Rectal smooth muscle tissue (tissue), 1 donor: ENCODE measurements around the gene CNBD2.
"Not testable (repeated sequence)": the region's sequence is repeated elsewhere in the genome, so short reads cannot be mapped to it uniquely, and the experiment has no call there.

Experiments used
- H3K27ac ChIP-seq: one replicate; pipeline ENCODE4 v1.7.0; 2013; ENCODE audit warnings: low read depth, low read length, inconsistent platforms
- H3K27me3 ChIP-seq: one replicate; pipeline ENCODE4 v1.7.0; 2013; ENCODE audit warnings: low read length; ENCODE audit not compliant: control insufficient read depth, insufficient read depth
- H3K36me3 ChIP-seq: one replicate; pipeline ENCODE4 v1.7.0; 2013; ENCODE audit warnings: low read length; ENCODE audit not compliant: control insufficient read depth, insufficient read depth
- H3K4me1 ChIP-seq: one replicate; pipeline ENCODE4 v1.7.0; 2013; ENCODE audit warnings: low read length; ENCODE audit not compliant: control insufficient read depth, insufficient read depth
- H3K4me3 ChIP-seq: one replicate; pipeline ENCODE4 v1.7.0; 2013; ENCODE audit warnings: low read length
- H3K9ac ChIP-seq: one replicate; pipeline ENCODE4 v1.7.0; 2013; ENCODE audit warnings: low read length

The CNBD2 gene

DNA sequence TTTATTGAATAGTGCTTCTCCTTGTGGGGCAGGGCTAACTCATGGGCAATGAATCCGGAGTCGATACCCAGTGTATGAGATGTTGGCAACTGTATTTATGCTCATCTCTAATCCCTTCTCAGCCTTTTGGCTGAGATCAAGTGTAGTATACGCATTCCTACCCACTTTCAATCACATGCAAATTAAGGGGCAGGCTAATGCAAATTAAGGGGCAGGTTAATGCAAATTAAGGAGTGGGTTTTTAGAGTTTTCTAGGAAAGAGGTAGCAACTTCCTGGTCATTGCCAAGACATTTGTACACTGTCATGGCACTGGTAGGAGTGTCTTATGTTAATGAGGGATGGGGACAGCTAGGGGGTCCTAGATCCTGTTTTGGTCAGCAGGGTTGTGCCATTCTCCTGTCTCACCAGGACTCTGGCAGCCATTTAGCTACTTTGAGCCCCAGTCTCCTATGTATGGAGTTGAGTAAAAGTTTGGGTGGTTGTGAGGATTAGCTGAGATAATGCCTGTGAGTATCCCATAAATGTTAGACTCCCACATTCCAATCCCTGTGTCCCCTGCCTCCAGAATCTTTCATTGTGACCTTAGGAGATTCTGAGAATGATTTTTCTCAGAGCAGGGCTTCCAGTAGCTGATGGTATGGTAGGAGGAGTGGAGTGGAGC, at the start of gene CNBD2:
Gene CNBD2 (plus strand): TSS at position 612 of the 662 bp plus-strand sequence. CDS start 173 bp downstream, outside the sequence.
- Histone ChIP-seq H3K4me1 (no peaks in the 10 kb centered on the region), H3K27me3 (no peaks in the 10 kb centered on the region), H3K4me3 (no peak within 1 kb of the TSS), H3K9ac (no peak within 1 kb of the TSS), H3K36me3 (no peaks in the 10 kb centered on the region), H3K27ac (no peak within 1 kb of the TSS)

DNA sequence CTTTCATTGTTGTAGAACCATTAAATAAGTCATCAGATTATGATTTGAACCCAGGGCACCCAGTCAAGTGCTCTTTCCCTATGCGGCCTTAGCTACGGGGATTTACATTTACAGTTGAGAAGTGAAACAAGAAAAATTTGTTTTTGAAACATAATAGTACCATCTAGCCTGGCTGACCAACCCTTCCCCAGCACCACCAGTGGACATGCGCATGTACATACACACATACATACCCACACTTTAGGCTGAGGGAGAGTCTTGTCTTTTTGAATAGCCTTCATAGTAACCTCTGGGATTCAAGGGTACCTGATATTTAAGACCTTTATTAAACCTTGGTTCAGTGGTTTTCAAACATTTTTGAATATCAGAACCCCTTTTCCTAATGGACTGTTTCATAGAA, 47.9 kb upstream of the CNBD2 start:
- H3K4me1 ChIP-seq: no peaks in the 10 kb centered on the region
- H3K27ac ChIP-seq: no peak overlapping the region
- no peaks in the 10 kb centered on the region for H3K27me3 ChIP-seq
- no peak overlapping the region for H3K4me3 ChIP-seq
- H3K36me3 ChIP-seq: peaks cover 12% of the 10 kb centered on the region
- no peak overlapping the region for H3K9ac ChIP-seq

DNA sequence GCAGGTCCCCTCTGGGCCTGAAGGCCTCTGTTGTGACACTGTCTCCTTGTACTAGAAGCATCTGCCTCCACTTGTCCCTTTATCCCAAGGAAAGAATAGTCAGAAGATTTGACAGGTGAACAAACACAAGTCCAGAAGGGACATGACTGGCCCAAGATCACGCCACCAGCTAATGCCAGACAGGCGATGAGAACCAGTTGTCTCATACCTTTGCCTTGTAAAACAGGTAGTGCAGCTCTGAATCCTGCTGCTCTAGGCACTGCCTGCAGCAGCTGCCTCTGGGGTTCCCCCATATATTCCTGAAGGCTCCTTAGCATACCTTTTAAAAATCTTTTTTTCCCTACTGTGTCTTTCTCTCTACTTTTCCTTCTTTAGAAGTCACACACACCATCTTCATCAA, 39.1 kb upstream of the CNBD2 start:
- Histone ChIP-seq H3K4me3 (no peak overlapping the region), H3K27ac (no peak overlapping the region), H3K27me3 (no peaks in the 10 kb centered on the region), H3K9ac (no peak overlapping the region), H3K4me1 (no peaks in the 10 kb centered on the region), H3K36me3 (peaks cover 20% of the 10 kb centered on the region)

DNA sequence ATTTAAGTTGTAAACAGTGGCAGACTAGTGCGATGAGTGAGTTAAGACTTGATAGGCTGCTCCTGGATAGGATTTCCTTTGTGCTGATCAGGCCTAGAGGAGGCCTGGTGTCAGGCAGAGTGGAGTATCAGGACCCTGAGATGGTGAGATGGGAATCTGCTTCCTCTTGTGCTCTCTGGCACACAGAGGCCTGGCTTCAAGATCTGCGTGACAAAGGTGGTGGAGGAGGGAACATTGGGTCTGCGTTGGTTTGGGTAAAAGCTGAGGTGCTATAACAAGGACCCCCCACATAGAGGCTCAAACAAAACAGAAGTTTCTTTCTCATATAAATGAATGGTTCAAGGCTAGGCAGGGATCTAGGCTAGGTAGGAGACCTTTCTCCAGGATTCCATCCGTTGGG, 34.3 kb upstream of the CNBD2 start:
- Histone ChIP-seq H3K9ac (no peak overlapping the region), H3K4me3 (no peak overlapping the region), H3K36me3 (peaks cover 14% of the 10 kb centered on the region)

DNA sequence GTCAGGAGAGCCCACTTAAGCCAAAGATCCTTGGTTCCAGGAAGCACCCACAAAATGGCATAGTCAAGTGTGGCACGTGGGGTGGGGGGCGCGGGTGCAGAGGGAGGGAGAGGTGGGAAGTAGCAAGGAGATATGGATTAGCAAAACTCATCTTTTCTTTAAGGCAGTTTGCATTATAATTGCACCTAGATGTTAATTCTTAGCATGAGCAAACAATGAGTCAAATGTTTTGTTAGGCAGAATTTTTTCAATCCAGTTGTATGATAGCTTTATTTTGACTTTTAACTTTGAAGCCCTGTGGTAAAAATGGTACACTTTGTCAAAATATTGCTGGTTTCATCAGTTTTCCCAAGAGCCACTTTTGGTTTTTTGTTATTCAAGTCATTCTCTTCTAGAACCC, 29.1 kb upstream of the CNBD2 start:
- no peak overlapping the region for H3K9ac ChIP-seq
- H3K27ac ChIP-seq: no peak overlapping the region
- peaks cover 15% of the 10 kb centered on the region for H3K36me3 ChIP-seq
- H3K4me1 ChIP-seq: no peaks in the 10 kb centered on the region
- no peak overlapping the region for H3K4me3 ChIP-seq
- no peaks in the 10 kb centered on the region for H3K27me3 ChIP-seq

More for the DNA sequence above, 34.3 kb upstream of the CNBD2 start:
- H3K4me1 ChIP-seq: no peaks in the 10 kb centered on the region
- no peaks in the 10 kb centered on the region for H3K27me3 ChIP-seq
- no peak overlapping the region for H3K27ac ChIP-seq

DNA sequence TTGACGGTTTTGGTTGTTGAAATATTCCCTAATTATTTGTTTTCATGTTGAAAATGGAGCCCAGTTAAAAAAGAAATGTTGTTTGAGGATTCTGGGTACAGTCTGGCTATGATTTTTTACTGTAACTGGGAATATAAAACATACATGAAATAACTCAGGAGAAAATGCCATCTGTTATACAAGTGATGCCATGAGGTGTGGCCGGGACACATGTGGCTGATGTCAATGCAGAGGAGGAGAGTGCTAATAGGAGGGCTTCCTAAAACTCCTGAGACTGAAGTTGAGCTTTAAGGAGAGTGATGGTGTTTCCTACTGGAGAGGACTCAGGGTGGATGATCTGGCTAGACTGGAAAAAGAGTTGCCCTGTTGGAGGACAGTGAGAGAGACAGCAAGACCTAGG, 26.8 kb upstream of the CNBD2 start:
- H3K27ac ChIP-seq: no peak overlapping the region
- no peaks in the 10 kb centered on the region for H3K4me1 ChIP-seq
- H3K36me3 ChIP-seq: peaks cover 21% of the 10 kb centered on the region
- no peaks in the 10 kb centered on the region for H3K27me3 ChIP-seq
- H3K4me3 ChIP-seq: no peak overlapping the region
- H3K9ac ChIP-seq: no peak overlapping the region

DNA sequence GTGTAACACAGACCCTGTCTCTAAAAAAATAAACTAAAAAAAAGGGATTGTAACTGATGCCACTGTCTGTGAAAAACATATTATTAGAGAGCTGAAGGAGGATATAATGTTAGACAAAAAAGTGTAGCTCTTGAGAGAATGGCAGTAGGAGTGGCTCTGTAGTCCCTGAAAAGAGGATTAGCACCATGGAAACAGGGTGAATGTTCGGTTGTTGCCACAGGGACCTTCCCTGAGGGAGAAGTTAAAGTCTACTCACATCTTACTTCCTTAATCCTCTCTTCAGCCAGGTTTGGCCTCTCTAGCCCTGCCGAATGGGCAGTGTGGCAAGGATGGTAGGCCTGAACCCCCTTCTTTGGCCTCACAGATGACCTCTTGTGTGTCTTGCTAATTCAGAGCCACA, 26.1 kb upstream of the CNBD2 start:
- Histone ChIP-seq H3K27ac (no peak overlapping the region), H3K4me1 (no peaks in the 10 kb centered on the region), H3K36me3 (peaks cover 21% of the 10 kb centered on the region), H3K27me3 (no peaks in the 10 kb centered on the region), H3K9ac (no peak overlapping the region), H3K4me3 (no peak overlapping the region)

DNA sequence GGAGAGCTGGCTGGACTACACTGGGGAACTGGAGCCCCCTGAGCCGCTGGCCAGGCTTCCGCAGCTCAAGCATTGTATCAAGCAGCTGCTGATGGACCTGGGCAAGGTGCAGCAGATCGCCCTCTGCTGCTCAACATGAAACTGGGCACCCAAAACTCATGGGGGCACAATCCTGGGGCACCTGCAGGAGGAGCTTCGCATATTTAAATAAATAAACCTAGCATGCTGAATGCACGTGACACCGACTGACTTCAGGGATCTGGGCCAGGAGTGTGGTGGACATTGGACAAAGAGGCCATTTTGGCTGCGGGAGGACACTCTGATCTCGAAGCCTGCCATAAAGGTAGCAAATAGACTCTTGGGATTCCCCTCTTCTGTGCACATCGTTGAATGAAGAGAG, 20.9 kb upstream of the CNBD2 start:
- Histone ChIP-seq H3K4me3 (no peak overlapping the region), H3K27me3 (no peaks in the 10 kb centered on the region), H3K36me3 (peaks cover 16% of the 10 kb centered on the region), H3K9ac (no peak overlapping the region), H3K27ac (no peak overlapping the region), H3K4me1 (peaks cover 1% of the 10 kb centered on the region)

DNA sequence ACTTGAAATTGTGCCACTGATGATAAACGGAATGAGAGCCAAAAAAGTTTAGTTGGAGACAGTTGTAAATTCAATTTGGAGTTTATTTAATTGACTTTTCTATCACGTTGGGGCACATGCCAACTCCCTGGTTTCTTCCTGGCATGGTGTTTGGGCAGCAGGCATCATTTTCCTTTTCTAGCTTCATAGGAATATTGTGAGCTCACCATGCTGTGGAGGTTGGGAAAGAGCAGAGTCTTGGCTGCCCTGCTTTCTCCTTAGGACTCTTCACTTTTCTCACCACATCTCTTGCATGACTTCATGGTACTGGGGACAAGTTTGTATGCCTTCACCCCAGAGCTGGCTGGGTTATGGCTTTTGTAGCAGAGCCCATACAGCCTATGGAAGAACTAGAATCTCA, 20.5 kb upstream of the CNBD2 start:
- H3K27ac ChIP-seq: no peak overlapping the region
- no peaks in the 10 kb centered on the region for H3K27me3 ChIP-seq
- H3K9ac ChIP-seq: no peak overlapping the region
- H3K4me1 ChIP-seq: peaks cover 5% of the 10 kb centered on the region
- H3K4me3 ChIP-seq: no peak overlapping the region
- H3K36me3 ChIP-seq: peaks cover 15% of the 10 kb centered on the region

DNA sequence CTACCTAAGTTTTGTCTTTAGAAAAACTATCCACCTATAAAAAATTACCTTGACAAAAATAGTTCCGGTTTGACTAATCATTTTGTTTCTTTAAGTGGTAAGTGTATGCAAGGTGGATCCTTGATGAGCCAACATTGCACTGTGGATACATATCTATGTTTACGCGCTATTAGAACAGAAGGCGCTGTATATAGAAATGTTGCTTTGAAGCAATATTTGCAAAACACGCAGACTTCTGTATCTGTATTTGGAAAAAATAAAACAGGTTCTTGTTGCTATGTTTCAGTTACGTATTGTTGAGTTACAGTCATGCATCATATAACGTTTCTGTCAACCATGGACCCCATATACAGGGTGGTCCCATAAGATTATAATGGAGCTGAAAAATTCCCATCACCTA, 18.3 kb upstream of the CNBD2 start:
- H3K36me3 ChIP-seq: peaks cover 10% of the 10 kb centered on the region

DNA sequence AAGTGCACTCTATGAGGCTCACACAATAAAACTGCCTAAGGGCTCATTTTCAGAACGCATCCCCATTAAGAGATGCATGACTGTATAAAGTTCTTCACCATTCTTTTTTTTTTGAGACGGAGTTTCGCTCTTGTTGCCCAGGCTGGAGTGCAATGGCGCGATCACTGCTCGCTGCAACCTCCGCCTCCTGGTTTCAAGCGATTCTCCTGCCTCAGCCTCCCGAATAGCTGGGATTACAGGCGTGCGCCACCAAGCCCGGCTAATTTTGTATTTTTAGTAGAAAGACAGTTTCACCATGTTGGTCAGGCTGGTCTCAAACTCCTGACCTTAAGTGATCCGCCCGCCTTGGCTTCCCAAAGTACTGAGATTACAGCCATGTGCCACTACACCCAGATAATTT, 16.3 kb upstream of the CNBD2 start:
- not testable (repeated sequence) for H3K4me3 ChIP-seq, H3K27ac ChIP-seq

More for the DNA sequence above, 18.3 kb upstream of the CNBD2 start:
- Histone ChIP-seq H3K4me3 (no peak overlapping the region), H3K27ac (no peak overlapping the region), H3K27me3 (no peaks in the 10 kb centered on the region), H3K9ac (no peak overlapping the region), H3K4me1 (peaks cover 11% of the 10 kb centered on the region)

DNA sequence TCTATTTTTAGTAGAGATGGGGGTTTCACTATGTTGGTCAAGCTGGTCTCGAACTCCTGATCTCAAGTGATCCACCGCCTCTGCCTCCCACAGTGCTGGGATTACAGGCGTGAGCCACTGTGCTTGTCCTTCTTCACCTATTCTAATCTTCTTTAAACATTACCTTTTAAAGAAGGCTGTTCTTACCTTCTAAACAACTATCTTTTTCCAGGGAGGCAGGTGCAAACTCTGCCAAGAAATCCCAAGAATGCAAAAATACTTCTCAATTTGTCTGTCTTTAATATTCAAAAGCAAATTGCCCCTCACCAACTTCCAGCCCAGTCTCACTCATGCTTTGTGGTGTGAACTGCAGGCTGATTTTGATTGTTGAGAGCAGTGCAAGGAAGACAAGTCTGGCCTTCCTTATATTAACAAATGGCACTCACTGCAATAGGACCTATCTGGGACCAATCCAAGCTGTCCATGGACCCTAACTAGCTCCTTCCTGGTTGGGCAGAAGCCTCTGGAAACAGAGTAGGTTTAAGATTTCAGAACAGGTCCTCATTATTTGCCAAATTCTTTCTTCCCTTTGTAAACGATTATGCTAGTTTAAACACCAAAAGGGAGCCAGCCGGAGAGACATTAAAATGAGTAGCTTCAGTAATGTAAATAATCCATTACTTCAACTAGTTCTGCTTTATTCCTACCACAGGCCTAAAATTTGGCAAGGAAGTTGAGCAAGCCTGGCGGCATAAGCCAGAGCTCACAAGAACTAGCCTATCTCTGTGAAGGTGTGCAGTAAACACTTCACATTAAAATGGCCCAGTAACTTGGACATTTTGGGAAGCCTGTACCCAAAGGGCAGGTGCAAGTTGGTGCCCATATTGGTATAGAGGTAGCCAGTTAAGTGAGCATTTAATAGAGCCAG, 15.7 kb upstream of the CNBD2 start:
- Histone ChIP-seq H3K4me1 (peaks cover 14% of the 10 kb centered on the region), H3K36me3 (peaks cover 4% of the 10 kb centered on the region), H3K27ac (peak overlapping the region; percentile 99), H3K9ac (peak overlapping the region; percentile 99), H3K27me3 (no peaks in the 10 kb centered on the region), H3K4me3 (peak overlapping the region; percentile 99)

More for the DNA sequence above, 16.3 kb upstream of the CNBD2 start:
- not testable (repeated sequence) for H3K9ac ChIP-seq, H3K27me3 ChIP-seq, H3K36me3 ChIP-seq
- H3K4me1 ChIP-seq: peaks cover 14% of the 10 kb centered on the region
